Stimulated activated CD8-positive, alpha-beta memory T cell treated with anti-CD3 and anti-CD28 coated beads, Interleukin-12 subunit alpha, Interleukin-12 subunit beta, amount 100 ng/mL, for 24 hours (primary cell): ENCODE data around the gene BDH1.
"Not testable (repeated sequence)": the region's sequence is repeated elsewhere in the genome, so short reads cannot be mapped to it uniquely, and the experiment has no call there.

Source experiments
- DNase-seq: peaks from one replicate; pipeline ENCODE4 v3.0.0-alpha.2; 2020; ENCODE audit errors: extremely low read depth

Gene BDH1, protein sequence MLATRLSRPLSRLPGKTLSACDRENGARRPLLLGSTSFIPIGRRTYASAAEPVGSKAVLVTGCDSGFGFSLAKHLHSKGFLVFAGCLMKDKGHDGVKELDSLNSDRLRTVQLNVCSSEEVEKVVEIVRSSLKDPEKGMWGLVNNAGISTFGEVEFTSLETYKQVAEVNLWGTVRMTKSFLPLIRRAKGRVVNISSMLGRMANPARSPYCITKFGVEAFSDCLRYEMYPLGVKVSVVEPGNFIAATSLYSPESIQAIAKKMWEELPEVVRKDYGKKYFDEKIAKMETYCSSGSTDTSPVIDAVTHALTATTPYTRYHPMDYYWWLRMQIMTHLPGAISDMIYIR

DNA sequence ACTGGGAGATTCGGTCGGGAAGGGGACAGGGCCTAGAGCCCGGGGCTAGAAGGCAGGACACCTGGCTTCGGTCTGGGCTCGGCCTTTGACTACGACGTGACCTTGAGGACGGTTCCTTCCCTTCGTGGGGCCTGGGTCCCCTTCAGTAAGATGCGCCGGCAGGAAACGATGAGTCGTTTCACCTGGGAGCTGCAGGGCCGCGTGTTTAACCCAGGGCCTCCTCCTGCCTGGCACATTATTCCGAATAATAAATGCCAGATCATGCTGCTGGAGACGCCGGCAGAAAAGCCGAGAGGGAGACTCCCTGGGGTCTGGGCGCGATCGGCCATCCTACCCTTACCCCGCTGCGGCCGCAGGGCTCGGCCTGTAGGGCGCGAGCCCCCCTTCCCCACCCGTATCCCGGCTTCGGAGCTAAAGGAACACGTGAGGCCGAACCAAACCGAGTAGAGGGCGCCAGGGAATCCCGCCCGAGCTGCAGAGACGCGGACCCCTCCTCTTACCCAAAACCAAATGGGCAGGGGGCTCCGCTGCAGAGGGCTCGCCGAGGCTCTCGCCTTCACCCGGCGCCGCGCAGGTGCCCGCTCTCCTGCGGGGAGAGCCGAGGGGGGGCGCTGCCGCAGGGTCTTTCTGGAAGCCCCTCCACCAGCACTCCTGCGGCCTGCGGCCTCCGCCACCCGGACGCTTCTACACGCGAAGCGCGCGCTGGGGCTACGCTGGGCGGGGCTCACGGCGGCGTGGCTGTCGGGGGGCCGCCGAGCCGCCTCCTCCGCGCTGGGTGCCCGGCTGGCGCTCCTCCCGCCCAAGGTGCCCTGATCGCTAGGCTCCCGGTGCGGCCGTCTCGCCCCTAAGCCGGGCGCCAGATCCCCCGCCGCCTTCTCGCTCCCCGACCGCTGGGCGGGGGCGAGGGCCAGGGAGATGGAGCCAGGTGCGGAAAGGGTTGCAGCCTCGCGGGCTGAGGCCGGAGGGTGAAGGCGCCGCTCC, at the start of gene BDH1:
BDH1 (minus strand) TSS at position 688 of the 981 bp plus-strand sequence. CDS start 9,525 bp downstream, outside the sequence.
- no peak for DNase-seq

DNA sequence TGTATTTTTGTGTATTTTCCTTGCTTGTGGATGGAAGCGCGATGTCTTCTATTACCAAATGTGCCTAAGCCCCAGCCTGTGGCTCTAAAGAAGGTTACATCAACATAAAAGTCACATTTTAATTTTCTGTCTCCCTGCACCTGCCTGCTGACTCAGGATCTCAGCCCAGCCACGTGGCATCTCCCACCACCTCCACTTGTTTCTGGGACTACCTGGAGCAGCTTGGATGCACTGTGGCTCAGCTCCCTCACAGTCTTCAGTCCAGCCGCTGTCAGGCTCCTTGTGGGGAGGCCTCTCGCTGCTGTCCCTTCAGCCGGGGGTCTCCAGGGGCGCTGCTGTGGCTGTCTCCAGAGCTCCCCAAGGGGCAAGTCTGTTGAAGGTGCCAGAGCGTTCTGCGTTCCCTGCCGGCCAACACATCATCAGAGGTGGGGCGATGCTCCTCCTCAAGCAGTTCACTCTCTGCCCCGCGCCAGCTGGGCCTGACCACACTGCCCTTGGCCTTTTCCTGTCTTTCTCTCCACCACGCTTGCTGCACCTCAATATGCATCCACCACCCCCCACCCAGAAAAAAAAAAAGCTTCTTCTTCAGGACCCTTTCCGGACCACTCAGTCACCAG, 47.7 kb upstream of the BDH1 start:
- no peak for DNase-seq

DNA sequence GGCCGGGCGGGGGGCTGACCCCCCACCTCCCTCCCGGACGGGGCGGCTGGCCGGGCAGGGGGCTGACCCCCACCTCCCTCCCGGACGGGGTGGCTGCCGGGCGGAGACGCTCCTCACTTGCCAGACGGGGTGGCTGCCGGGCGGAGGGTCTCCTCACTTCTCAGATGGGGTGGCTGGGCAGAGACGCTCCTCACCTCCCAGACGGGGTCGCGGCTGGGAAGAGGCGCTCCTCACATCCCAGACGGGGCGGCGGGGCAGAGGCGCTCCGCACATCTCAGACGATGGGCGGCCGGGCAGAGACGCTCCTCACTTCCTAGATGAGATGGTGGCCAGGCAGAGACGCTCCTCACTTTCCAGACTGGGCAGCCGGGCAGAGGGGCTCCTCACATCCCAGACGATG, 46.6 kb upstream of the BDH1 start:
- DNase-seq: not testable (repeated sequence)

DNA sequence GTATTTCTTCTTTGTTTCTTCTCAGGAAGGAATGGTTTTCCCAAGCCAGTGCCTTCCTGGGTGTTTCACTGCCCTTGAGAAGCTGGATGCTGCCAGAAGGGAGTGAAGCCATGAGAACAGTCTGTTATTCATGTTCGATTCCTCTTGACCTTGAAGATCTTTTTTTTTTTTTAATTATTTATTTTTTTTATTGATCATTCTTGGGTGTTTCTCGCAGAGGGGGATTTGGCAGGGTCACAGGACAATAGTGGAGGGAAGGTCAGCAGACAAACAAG, 45.7 kb upstream of the BDH1 start:
- DNase-seq: not testable (repeated sequence)

DNA sequence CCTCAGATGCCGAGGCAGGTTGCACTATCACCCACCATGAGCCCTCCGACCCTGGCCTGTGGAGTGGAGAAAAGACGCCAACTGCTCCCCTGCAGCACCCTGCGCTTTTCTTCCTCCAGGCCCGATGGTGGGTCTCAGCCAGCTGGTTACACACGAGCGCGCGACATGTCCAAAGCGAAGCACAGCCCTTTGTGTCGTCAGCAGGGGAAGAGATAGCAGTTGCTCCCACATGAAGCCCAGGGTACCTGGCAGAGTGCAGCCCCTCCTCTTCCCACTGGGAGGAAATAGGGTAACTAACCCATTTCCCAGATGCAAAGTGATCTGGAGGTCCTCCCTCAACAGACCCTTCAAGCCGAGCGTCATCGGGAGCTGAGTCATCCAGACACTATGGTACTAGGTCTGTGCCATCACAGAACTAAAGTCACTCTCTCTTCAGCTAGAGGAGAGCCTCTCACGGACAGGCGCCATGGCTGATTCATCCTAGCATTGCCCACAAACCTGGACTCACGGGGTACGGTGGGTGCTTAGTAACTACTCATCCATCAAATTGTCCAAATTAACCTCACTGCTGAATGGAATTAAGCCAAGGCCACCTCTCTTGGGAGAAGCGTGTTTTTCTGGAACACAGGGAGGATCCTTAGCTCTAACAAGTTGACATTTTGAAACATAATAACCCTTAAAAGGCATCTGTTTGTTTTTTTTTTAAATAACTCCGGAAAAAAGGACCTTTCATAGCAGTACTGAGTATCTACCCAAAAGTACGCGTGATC, 45.2 kb upstream of the BDH1 start:
- DNase-seq: no peak

GRCh38 chr3:197599089-197599765, 43.5 kb upstream of the BDH1 start:
- DNase-seq: peak; percentile 30

GRCh38 chr3:197598404-197598980, 42.7 kb upstream of the BDH1 start:
- DNase-seq: no peak

- DNase-seq: no peak
Observed at GRCh38 chr3:197597335-197597734, 41.6 kb upstream of the BDH1 start.

DNA sequence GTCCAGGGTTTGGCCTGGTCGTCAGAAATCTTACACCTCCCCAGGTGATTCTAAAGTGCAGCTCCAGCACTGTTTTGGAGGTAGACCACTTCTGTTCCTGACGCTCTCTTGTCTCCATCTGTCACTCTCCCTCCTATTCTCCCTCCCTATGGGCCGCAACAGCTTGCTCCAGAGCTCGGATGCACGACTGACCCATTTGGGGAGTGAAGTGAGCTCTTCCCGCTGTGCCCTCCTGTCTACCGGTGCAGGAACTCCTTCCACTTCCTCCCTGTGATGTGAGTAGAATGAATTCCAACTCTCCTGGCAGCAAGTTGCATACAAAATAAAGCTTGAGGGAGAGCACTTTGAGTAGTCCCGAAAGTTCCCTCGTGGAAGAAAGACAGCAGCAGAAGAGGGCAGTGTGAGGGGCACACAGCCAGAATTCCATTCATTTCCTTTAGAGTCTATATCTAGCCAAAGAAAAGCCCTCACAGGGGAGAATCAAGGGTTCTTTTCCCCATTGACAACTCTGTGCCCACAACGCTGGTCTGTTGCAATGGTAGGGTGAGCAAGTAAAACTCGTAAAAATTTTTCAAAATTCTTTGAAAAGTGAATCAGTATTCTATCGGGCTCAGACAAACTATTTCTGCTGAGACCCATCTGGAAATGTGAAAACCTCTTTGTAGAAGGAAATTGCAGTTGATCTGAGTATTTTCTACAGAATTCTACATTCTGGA, 39.9 kb upstream of the BDH1 start:
- DNase-seq: no peak

DNA sequence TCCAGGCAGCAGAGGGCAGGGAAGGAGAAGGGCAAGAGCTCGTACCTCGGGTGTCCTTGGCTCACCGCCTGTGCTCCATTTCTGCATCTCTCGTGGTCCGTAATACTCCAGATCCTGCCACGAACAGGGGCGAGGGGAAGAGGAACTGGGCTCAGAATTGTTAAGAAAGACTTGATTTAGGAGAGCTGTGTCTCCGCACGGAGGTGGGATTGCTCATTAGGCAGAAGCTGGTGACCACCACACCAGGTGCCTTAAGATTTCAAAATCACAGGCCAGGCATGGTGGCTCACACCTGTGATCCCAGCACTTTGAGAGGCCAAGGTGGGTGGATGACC, 37.2 kb upstream of the BDH1 start:
- DNase-seq: no peak

DNA sequence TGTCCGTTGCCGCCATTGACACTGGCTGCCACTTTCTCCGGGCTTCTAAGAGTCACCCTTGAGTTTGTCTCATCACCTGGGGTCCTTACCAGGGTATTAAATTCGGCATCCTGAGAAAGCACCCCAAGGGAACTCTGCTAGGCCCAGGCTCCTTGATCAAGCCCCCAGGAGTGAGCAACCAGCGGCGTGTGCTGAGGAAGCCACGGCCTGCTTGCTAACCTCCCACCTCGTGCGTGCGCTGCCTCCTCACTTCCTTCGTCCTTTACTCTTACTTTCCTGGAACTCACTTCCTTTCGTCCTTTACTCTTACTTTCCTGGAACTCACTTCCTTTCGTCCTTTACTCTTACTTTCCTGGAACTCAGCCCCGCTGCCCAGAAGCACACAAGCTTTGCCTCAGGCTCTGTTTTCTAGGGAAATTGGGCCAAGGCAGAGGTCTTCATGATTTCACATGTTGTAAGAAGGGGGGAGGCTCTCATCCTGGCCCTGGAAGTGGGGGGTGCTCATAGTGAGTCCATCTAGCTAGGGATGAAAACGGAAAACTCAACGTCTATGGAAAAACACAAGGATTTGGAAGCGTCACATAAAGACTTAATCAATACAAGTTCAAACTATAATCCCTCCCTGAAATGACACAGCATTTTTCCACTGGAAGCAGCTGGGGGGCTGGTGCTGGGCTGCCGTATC, 36.7 kb upstream of the BDH1 start:
- no peak for DNase-seq

DNA sequence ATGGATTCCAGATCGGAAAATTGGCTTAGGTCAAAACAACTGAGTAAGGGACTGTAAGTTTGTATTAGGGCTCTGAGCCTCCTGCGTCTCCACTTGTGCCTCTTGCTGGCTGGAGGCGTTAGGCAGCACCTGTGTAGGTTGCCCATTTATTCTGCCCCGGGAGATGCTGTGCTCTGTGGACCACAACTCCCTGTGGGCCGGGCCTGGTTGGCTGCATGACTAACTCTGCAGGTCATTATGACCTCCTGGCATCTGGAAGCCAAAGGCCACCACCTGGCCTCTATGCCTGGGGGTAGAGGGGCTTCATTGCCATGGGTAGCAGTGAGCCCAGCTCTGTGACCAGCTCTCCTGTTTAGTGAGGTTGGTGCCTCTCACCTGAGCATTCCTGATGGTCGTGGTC, 36.0 kb upstream of the BDH1 start:
- DNase-seq: no peak

DNA sequence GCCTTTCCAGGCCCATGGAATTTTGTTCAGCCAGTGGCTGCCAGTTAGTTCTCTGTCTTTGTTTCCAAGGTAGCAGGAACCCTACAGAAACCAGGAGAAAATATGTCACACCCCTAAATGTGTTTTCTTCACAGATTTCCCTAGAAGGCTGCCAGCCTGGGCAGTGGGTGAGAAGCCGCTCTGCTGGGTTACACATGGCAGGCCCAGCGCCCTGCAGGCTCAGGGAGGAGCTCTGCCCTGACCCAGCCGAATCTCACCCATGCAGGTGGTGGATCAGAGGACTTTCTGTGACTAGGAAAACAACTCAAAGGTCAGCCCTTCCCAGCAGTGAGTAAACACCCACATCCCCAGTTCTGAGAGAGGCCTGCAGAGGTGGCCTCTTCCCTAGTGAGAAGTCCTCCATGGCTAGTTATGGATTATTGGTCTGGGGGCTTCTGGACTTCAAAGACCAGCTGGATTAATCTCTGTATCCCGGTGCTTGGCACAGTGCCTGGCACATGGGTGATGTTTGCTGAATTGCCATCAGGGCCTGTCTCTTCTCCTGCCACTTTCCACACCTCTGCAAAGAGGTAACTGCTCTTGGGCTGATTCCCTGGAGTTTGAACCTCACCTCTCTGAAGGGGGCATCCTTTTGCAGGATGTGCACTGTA, 34.7 kb upstream of the BDH1 start:
- DNase-seq: no peak

- DNase-seq: no peak
Observed at GRCh38 chr3:197589545-197589944, 33.8 kb upstream of the BDH1 start.

- DNase-seq: not testable (repeated sequence)
Observed at GRCh38 chr3:197586768-197587167, 31.0 kb upstream of the BDH1 start.

GRCh38 chr3:197586181-197586580, 30.4 kb upstream of the BDH1 start:
- no peak for DNase-seq

GRCh38 chr3:197584733-197585132, 29.0 kb upstream of the BDH1 start:
- DNase-seq: no peak

DNA sequence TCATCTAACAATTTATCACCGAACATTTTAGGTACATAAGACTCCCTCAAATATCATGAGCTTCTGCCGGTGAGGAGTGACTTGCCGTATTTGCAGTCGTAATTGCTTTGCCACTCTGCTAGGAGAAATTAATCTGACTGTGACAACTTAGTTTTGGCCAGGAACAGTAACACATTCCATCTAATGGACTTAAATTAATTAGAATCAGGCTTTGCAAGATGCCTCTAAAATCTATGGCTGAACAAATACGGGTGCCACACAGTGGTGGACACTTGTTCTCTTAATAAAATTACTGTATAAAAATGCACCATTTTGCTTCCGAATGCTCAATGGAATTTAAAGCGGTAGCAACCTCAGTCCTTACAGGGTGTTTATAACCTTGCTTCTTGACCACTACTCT, 27.6 kb upstream of the BDH1 start:
- no peak for DNase-seq

DNA sequence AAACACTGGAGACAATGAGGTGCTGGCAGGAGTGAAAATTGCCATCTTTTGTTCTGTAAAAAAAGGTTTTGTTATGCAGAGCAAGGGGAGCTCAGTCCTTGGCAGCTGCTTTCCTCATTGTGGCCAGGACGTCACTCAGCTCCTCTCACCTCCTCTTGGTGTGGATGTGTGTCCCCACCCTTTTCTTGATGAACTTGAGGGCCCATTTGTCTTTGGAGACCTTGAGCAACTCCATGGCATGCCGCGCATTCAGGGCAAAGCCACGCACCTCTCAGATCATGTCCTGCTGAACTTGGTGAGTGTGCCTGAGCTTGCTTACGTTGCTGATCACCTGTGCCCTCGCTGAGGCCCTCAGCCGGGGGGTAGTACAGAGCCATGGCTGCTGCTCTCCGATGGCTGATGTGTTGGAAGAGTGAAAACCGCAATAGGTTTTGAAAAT, 24.5 kb upstream of the BDH1 start:
- no peak for DNase-seq
